IPS DF 19.7 (cell line): ENCODE data around the gene TMEM255A.
"Not testable (repeated sequence)": the region's sequence is repeated elsewhere in the genome, so short reads cannot be mapped to it uniquely, and the experiment has no call there.

Source experiments
- DNase-seq: peaks from one replicate; pipeline ENCODE4 v3.0.0-alpha.2; 2013; ENCODE audit warnings: low read depth, low spot score

Gene TMEM255A

DNA sequence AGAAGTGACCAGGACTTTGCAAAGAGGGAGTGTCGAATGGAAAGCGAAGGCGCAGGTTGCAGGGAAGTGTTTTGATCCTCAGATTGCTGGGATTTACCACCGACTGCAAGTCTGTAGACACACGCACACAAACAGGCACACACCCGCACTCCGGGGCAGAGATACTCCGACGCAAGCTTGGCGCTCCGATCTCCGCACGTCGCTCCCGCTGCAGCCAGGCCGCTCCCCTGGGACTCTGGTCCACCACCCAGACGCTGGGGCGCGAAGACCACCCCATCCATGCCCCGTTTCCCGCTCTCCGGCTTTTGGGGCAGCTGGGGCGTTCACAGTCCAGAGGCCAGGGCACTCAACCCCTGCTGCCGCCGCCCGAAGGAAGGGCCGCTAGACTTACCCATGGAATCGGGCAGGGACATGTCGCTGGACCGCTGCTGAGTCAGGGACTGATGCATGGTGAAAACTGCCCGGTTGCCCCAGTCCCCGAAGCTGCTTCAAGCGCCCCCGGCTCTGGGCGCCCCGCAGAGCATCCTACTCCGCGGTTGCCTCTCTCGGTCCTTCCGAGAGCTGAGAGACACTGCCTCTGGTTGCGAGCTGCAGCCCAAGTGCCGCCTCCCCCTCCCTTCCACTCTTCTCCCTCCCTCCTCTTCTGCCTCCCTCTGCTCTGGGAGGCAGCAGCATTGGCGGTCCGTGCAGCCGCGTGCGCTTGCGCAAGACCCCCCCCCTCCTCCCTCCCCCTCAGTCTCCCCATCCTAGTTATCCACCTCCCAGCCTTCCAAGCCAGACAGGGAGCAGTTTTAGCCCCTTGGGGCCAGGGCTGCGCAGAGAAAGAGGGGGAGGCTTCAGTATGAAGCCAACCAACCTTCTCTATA, at the start of gene TMEM255A:
Gene TMEM255A, minus strand, starts transcription at position 601 of the 866 bp plus-strand sequence. Its CDS starts 152 bp downstream, at position 449.
- no peak for DNase-seq

DNA sequence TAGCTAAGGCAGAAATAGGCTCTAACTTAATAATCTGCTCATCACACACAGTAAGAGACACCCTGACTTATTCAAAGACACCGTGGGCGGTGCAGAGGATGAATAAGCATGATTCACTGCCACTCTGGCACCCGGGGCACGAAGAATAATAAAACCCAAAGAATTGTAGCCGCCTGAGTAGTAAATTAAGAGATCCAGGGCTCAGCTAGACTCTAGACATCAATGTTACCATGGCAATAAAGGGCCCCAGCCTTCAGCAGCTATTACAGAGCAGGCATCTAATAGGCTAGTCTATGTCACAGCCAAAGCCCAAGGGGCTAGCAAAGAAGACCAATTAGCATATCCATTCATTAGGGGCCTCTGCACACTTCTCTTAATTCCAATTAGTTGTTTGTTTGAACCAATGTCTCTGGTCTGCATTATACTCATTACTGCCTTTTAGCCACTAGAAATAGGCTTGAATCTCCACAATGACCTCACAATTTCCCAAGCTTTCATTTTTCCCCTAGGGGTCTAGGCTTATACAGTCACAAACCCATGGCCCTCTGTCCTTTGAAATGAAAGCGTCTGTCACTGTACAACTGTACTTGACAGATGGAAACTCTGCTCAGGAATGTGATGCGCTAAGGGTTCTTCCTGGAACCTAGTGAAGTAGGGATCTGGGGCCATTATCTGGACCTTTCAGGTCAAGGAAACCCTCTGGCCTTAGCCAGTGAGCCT, 47.6 kb upstream of the TMEM255A start:
- no peak for DNase-seq

DNA sequence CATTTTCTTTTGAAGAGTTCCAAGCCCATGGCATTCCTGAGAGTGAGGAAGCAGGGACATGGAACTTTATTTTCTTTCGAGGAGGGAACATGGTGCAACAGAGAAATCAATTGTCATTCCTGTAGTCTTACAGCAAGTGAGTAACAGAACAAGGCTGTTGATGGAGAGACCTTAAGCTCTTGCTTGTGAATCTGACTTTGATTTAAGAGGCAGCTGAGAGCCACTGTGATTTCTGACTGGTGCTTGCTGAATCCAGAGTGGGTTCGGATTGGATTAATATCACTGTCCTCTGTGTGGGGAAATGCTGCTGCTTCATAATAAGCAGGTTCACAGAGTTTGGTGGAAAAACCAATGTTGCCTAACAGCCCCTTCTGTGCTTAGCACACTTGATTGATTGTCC, 45.9 kb upstream of the TMEM255A start:
- DNase-seq, result no peak

DNA sequence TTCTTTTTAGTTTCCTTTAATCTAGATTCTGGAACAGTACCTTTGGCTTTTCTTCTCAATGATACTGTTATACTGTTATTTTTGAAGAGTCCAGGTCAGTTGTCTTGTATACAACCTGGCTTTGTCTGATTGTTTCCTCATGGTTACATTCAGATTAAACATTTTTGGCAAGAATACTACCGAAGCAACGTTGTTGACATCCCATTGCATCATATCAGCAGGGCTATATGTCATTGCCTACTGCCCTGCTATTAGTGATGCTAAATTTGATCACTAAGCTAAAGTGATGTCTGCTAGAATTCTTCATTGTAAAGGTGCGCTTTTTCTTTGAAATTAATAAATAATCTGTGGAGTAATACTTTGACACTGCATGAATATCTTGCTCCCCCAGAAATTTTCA, 44.8 kb upstream of the TMEM255A start:
- no peak for DNase-seq

DNA sequence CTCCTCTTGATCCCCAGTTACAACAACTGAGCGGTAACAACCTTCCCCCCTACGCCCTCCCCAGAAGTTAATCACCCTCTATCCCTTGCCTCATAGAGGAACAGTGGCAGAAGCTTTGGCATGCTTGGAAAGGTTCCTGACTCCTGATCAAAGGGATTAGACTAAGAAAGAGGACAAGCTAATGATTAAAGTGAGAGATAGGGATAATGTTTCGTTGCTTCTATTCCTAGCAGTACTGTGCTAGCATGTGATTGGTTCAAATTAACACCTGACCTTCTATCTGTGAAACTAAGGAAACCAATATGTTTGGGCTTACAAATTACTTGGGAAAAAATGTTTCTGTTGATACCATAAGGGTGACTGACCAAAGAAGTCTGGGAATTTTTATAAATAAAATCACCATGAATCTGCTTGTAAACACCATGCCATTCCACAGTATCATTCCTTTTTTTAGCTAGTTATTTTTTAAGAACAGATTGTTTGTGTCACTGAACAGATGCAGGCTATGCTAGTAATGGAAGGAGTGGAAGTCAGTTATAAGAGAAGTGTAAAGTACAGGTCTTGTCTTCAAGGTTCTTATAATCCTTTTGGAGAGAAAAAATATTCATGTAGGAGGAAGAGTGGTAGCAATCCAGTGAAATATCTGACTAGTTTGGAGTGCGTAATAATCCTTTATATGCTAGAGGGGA, 39.3 kb upstream of the TMEM255A start:
- DNase-seq, result no peak

DNA sequence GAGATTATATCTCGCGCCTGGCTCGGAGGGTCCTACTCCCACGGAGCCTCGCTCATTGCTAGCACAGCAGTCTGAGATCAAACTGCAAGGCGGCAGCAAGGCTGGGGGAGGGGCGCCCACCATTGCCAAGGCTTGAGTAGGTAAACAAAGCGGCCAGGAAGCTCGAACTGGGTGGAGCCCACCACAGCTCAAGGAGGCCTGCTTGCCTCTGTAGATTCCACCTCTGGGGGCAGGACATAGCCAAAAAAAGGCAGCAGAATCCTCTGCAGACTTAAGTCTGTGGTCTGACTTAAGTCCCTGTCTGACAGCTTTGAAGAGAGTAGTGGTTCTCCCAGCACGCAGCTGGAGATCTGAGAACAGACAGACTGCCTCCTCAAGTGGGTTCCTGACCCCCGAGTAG, 33.3 kb upstream of the TMEM255A start:
- not testable (repeated sequence) for DNase-seq

DNA sequence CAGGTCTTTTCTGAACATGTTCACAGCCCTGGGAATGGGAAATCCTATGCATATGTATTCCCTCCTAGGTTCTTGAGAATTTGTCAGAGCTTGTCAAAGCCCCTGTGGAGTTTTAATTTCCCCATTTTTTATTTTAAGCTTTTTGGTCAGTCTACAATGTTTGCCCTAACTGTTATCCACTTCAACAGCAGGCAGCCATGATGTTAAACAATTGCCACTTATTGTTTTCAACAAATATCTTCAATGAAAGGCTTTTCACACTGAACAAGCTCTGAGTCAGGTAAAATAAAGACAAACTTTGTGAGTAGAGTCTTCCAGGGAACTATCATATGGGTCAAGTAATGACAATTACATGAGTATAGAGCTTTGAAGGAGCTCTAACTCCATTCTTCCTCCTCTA, 25.6 kb upstream of the TMEM255A start:
- no peak for DNase-seq

DNA sequence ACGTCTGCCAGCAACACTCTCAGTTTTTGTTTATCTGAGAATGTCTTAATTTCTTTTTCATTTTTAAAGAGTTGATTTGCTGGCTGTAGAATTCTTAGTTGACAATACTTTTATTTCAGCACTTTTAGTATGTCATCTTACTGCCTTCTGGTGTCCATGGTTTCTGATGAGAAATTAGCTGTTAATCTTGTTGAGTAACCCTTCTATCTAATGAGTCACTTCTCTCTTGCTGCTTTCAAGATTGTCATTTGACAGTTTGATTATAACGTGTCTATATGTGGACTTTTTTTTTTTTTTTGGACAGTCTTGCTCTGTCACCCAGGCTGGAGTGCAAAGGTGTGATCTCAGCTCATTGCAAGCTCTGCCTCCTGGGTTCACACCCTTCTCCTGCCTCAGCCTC, 24.0 kb upstream of the TMEM255A start:
- no peak for DNase-seq

DNA sequence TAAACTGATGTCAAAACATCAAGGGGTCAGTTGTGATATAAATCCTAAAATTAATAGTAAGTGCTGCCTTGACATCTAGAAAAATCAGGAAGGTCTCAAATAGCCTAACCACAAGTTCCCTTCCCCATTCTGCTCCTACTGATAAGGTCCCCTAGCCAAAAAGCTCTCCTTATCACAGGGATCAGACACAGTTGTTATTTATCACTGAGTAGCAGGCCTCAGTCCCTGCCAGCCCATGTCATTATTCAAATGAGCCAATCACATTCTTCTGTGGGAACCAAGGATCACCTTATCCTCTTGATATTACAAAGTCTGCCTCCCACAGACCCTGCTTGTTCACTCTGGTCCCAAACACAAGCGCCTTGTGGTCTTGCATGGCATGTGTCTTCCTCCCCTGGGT, 23.3 kb upstream of the TMEM255A start:
- DNase-seq, result no peak

DNA sequence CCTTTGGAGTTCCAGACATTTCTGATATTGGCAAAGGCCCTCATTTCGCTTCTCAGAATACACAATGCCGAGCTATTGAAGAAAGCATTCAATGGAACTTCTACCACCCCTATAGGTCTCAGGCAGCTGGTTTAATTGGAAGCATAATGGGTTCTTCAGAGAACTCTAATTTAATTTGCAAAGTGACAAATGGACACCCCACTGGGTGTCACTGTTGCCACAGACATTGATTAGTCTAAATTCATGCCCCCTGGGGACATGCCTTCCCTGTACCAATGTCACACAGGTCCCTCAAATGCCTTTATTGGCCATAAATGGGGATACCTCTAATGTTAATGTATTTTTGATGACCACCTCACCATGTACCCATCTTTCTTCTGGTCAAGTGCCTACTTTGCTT, 22.9 kb upstream of the TMEM255A start:
- DNase-seq, result no peak

DNA sequence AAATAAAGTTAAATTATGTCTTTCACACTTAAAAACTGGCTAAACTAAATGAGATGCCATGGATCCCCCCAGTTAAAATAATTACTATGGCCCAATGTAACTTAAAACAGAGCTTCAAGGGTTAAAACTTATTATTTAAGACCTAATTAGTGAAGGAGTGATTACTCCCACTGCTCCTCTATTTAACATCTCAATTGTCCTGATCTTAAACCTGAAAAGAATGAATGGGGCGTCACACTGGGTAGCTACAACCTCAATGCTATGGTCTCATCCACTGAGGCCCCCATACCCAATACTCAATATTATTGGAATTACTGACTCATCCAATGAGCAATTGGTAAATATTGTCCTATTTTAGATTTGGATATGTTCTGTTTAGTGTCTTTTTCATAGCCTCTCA, 21.1 kb upstream of the TMEM255A start:
- no peak for DNase-seq

DNA sequence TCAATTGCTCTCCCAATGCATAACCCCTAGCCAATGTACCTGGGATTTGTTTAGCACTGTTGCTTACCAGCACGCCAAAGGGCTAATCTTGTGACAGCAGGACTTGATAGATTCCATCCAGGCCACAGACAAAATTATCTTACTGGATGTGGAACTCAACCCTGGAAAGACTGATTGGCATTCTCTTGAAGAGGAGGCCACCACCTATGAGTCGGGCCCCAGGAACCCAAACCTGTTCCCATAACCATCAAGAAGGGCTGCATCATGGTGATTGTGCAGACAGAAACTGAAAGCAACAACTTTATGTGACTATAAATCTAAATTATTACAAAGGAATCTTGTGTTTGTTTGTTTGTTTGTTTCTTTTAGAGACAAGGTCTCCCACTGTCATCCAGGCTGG, 19.9 kb upstream of the TMEM255A start:
- no peak for DNase-seq

DNA sequence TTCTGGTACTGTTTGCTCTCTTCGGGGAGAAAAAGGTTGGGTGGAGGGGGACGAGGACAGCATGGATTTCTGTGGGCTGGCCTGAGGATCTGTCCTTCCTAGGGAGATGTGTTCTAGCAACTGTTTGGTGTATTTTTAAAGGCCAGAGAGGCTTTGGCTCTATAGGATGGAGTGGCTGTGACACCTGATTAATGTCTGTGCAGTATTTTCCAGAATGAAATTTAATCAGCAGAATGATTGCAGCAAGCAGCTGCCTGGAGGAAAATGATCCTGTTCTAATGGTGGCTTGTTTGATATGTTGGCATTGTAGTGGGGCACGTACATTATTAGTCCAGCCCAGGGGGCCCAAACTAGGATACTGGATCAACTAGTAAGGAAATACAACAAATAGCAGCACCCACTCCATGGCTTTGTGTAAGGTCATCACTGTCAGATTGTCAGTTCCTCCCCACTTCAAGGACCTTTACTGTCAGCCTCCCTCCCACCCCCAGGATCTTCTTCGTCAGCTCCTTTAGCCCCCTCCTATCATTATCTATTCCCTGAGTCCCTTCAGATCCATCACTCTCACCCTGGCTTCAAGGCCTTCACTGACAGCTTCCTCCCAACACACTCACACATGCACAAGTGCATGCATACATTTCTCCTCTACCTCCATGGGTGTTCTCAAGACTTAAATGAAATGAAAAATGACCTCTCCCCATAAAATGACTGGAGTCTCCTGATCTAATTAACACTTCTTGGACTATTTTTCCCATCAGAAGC, 10.4 kb upstream of the TMEM255A start:
- no peak for DNase-seq

DNA sequence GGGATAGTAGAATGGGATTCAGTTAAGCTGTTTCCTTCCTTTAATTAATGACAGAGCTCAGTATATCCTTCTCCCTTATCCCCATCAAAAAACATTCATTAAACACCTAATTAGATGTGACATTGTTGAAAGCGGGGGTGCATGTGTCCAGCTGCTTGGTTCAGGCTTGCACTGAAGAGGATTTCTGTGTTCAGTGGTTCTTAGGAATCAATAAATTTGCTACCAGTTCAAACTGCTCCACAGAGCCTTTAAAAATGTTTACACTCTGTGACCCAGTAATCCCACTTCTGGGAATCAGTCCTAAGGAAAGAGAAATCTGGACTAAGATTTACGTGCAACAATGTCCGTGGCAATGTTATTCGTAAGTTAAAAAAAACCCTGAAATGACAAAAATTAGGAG, 7.2 kb upstream of the TMEM255A start:
- no peak for DNase-seq

DNA sequence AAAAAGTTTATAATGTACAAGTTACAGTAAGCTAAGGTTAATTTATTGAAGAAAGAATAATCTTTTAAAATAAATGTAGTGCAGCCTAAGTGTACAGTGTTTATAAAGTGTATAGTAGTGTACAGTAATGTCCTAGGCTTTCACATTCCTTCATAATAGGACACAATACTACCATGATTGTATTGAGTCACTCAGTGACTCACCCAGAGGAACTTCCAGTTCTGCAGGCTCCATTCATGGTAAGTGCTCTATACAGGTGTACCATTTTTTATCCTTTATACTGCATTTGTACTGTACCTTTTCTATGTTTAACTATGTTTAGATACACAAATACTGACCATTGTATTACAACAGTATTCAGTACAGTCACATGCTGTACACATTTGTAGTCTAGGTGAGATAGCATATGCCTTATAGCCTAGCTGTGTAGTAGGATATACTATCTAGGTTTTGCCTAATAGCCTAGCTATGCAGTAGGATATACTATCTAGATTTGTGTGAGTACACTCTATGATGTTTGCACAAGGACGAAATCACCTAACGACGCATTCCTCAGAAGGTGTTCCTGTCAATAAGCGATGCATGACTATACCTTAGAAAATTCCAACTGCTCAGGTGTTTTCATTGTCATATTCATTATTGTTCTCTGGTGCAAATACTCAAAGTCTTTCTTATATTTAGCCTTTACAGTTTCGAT, 5.5 kb upstream of the TMEM255A start:
- no peak for DNase-seq

DNA sequence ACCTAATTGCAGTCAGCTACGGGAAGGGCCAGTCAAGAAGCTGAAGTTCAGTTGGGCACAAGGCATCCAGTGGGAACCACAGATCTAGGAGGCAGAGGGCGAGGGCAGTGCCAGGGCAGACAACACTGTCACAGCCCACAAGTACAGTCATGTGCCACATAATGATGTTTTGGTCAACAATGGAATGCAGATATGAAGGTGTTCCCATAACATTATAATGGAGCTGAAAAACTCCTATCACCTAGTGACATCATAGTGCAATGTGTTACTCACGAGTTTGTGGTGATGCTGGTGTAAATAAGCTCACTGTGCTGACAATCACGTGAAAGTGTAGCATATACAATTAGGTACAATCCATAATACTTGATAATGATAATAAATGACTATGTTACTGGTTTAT, 4.5 kb upstream of the TMEM255A start:
- no peak for DNase-seq

DNA sequence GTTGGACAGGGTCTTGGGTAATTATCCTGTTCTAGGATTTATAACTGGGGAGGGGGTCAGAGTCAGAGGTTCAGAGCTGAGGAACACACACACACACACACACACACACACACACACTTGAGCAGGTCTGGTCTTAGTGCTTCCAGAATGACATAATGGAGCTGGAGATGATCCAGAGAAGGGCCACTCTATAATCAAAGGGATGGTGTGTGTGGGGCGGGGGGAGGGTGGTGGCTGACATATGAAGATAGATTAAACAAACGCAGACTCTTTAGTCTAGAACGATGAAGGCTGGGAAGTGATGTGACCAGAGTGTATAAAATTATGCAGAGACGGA, 434 bp upstream of the TMEM255A start:
- DNase-seq, result no peak

DNA sequence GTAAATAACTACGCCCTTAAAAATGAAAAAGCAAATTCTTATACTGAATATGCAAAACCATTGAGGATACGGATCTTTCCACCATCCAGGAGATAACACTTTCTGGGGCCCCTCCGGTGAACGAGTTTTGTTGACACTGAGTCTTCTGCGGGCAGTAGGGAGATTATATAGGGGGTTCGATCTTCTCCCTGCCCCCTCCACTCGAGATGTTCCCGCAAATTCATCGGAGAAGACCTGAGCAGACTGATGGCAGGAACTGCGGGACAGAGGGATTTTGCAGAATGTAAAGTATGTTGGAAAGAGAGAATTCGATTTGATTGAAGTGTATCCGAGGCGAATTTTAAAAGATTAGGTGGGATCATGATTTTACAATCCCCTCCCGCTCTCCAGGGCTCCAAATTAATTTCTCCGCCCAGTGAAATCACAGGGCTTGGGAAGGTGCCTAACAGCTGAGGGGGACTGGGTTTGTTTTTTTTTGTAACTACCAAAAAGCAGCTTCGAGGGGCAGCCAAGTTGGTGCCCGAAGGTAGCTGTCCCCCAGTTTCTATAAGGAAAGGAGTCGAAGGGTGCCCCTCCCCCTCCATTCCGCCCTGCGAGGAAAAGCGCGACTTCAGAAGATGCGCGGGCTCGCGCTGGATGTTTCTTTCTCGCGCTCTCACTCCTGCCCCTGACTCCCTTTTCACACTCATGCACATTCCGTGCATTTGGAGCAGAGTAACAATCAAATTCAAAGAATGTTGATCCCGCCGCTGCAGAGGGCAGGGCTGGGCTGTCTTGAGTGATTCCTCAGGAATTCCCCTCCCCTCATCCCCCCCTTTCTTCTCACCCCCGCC, 1.2 kb downstream of the TMEM255A start:
- DNase-seq, result no peak

DNA sequence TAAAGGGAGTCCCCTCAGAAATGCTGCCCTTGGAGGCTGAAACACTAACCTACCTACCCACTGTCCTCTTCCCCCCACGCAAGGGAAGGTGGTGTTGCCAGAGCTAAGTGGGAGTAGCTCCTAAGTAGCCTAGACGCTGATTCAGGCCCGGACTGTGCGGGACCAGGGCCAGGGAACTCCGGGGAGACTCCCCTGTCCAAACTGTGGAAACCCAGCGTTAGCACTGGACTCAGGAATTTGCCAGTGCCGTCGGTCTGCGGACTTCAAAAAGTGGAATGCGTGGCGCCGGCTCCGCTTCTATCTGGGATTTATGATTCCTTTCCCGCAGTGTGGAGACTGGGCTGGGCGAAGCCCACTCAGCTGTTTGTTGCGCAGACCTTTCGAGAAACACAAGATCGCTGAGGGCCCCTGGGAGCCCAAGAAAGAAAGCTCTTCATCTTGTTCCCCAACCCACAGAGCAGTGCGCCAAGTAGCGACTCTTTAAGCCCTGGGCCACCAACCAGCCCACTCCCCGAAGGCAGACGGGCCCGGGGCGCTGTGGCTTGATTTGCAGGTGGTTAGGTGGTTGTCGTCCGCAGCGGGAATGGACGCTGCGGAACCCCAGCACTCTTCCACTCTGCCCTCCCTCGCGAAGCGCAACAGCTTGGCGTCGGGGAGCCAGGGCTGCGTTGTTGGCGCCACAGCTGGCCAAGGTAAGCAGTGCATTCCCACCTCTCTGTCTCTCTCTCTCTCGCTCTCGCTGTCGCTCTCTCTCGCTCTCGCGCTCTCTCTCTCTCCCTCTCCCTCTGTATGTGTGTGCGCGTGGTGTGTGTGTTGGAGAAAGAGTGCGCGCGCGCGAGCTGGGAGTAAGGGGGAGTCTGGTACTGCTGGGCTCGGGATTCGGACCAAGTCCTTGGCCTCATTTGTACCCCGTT, 2.0 kb downstream of the TMEM255A start:
- DNase-seq, result no peak
